ENCODE results near the gene MKRN1. TPM values are rescaled to one million over a fixed set of nuclear protein-coding genes. Genes with fewer than 3 reads are reported as not detected.
A peak's percentile ranks its signal among the peaks of the same experiment; 100 is the strongest.
"Not testable (repeated sequence)": the region's sequence is repeated elsewhere in the genome, so short reads cannot be mapped to it uniquely, and the experiment has no call there.

Gene MKRN1
- total RNA-seq, 2 experiments from 2014 or later, result 51.5 to 53.9 TPM

- ChIA-PET CTCF (interaction anchor here (1.8 kb wide), 1 partner anchor 22 kb away, joined by 3 read pairs; no protein-coding TSS in a partner anchor), POLR2A (interaction anchor here (1.3 kb wide), 1 partner anchor 45 kb away, joined by 4 read pairs; no protein-coding TSS in a partner anchor)
- ATAC-seq (no peak), DNase-seq (no peak)
- H3K36me3 Mint-ChIP-seq (ENCODE audit: low read depth), result peaks cover under 1% of the 10 kb centered on the region
- H3K27me3 Mint-ChIP-seq (ENCODE audit: low read depth), result no peaks in the 10 kb centered on the region
- H3K9me3 Mint-ChIP-seq (ENCODE audit: insufficient read depth), result no peaks in the 10 kb centered on the region
- peaks cover 12% of the 10 kb centered on the region for H3K4me1 Mint-ChIP-seq (ENCODE audit: low read depth)
- H3K4me3 Mint-ChIP-seq, result no peak overlapping the region
- H3K27ac Mint-ChIP-seq, result no peak overlapping the region
Observed at GRCh38 chr7:140421521-140421920, 57.8 kb downstream of the MKRN1 start.

GRCh38 chr7:140418653-140419052, 60.7 kb downstream of the MKRN1 start:
- no peaks in the 10 kb centered on the region for H3K27me3 Mint-ChIP-seq (ENCODE audit: low read depth)
- DNase-seq, result no peak
- CTCF ChIA-PET, result no interaction called here
- H3K9me3 Mint-ChIP-seq (ENCODE audit: insufficient read depth), result no peaks in the 10 kb centered on the region
- POLR2A ChIA-PET, result no interaction called here
- peaks cover 5% of the 10 kb centered on the region for H3K36me3 Mint-ChIP-seq (ENCODE audit: low read depth)
- H3K4me1 Mint-ChIP-seq (ENCODE audit: low read depth), result peaks cover 19% of the 10 kb centered on the region
- no peak overlapping the region for H3K4me3 Mint-ChIP-seq
- ATAC-seq, result no peak
- H3K27ac Mint-ChIP-seq, result no peak overlapping the region

GRCh38 chr7:140418156-140418472, 61.2 kb downstream of the MKRN1 start:
- not testable (repeated sequence) for H3K9me3 Mint-ChIP-seq (ENCODE audit: insufficient read depth); H3K4me3 Mint-ChIP-seq; H3K36me3 Mint-ChIP-seq (ENCODE audit: low read depth); DNase-seq; ATAC-seq; H3K27ac Mint-ChIP-seq; H3K27me3 Mint-ChIP-seq (ENCODE audit: low read depth)
- CTCF ChIA-PET, result interaction anchor here (1.3 kb wide), 1 partner anchor 27 kb away, joined by 7 read pairs; no protein-coding TSS in a partner anchor
- peaks cover 19% of the 10 kb centered on the region for H3K4me1 Mint-ChIP-seq (ENCODE audit: low read depth)
- POLR2A ChIA-PET, result interaction anchor here (0.7 to 1.6 kb wide), 2 partner anchors 14 to 1173 kb away, joined by 3 to 6 read pairs; partner anchors contain the start of gene RAB19

GRCh38 chr7:140417456-140418155, 61.7 kb downstream of the MKRN1 start:
- CTCF ChIA-PET, result interaction anchor here (0.9 to 1.4 kb wide), 4 partner anchors 21 to 42 kb away, joined by 3 to 7 read pairs (median 4); no protein-coding TSS in a partner anchor
- POLR2A ChIA-PET, result interaction anchor here (0.6 to 1.6 kb wide), 5 partner anchors 11 to 1173 kb away, joined by 3 to 7 read pairs (median 4); partner anchors contain the start of genes LUC7L2 and RAB19
- DNase-seq (peak; percentile 43), ATAC-seq (peak; percentile 73)
- Mint-ChIP-seq H3K36me3 (ENCODE audit: low read depth) (peaks cover 7% of the 10 kb centered on the region), H3K9me3 (ENCODE audit: insufficient read depth) (no peaks in the 10 kb centered on the region), H3K27ac (peak overlapping the region; percentile 75), H3K4me1 (ENCODE audit: low read depth) (peaks cover 19% of the 10 kb centered on the region), H3K27me3 (ENCODE audit: low read depth) (no peaks in the 10 kb centered on the region), H3K4me3 (no peak overlapping the region)

GRCh38 chr7:140416560-140416959, 62.7 kb downstream of the MKRN1 start:
- POLR2A ChIA-PET, result interaction anchor here (0.9 to 1.6 kb wide), 3 partner anchors 12 to 1057 kb away, joined by 3 to 7 read pairs (median 6); partner anchors contain the start of genes LUC7L2 and RAB19
- CTCF ChIA-PET, result interaction anchor here (0.9 to 1.4 kb wide), 3 partner anchors 19 to 27 kb away, joined by 3 read pairs; no protein-coding TSS in a partner anchor
- Mint-ChIP-seq H3K4me3 (no peak overlapping the region), H3K27ac (no peak overlapping the region), H3K27me3 (ENCODE audit: low read depth) (no peaks in the 10 kb centered on the region), H3K36me3 (ENCODE audit: low read depth) (peaks cover 10% of the 10 kb centered on the region), H3K9me3 (ENCODE audit: insufficient read depth) (no peaks in the 10 kb centered on the region), H3K4me1 (ENCODE audit: low read depth) (peaks cover 19% of the 10 kb centered on the region)
- DNase-seq, result no peak
- ATAC-seq, result no peak

- H3K4me3 Mint-ChIP-seq; DNase-seq; ATAC-seq; H3K36me3 Mint-ChIP-seq (ENCODE audit: low read depth); H3K27ac Mint-ChIP-seq; H3K9me3 Mint-ChIP-seq (ENCODE audit: insufficient read depth); POLR2A ChIA-PET; H3K27me3 Mint-ChIP-seq (ENCODE audit: low read depth): not testable (repeated sequence)
- CTCF ChIA-PET, result interaction anchor here (1.4 kb wide), 1 partner anchor 25 kb away, joined by 3 read pairs; no protein-coding TSS in a partner anchor
- peaks cover 19% of the 10 kb centered on the region for H3K4me1 Mint-ChIP-seq (ENCODE audit: low read depth)
Observed at GRCh38 chr7:140415816-140416215, 63.5 kb downstream of the MKRN1 start.

- no peaks in the 10 kb centered on the region for H3K9me3 Mint-ChIP-seq (ENCODE audit: insufficient read depth)
- POLR2A ChIA-PET, result no interaction called here
- peaks cover 19% of the 10 kb centered on the region for H3K4me1 Mint-ChIP-seq (ENCODE audit: low read depth)
- H3K36me3 Mint-ChIP-seq (ENCODE audit: low read depth), result peaks cover 10% of the 10 kb centered on the region
- no peaks in the 10 kb centered on the region for H3K27me3 Mint-ChIP-seq (ENCODE audit: low read depth)
- CTCF ChIA-PET, result no interaction called here
- H3K4me3 Mint-ChIP-seq, result no peak overlapping the region
- DNase-seq (no peak), ATAC-seq (no peak)
- H3K27ac Mint-ChIP-seq, result no peak overlapping the region
Observed at GRCh38 chr7:140415361-140415760, 63.9 kb downstream of the MKRN1 start.

GRCh38 chr7:140404565-140405065, 74.7 kb downstream of the MKRN1 start:
- POLR2A ChIA-PET, result interaction anchor here (1.1 to 2.3 kb wide), 4 partner anchors 13 to 74 kb away, joined by 3 to 14 read pairs (median 4); no protein-coding TSS in a partner anchor
- ATAC-seq, result no peak
- peak overlapping the region; percentile 88 for H3K4me3 Mint-ChIP-seq
- no peaks in the 10 kb centered on the region for H3K27me3 Mint-ChIP-seq (ENCODE audit: low read depth)
- no peaks in the 10 kb centered on the region for H3K9me3 Mint-ChIP-seq (ENCODE audit: insufficient read depth)
- CTCF ChIA-PET, result interaction anchor here (1.3 to 1.6 kb wide), 2 partner anchors 10 to 29 kb away, joined by 3 to 5 read pairs; no protein-coding TSS in a partner anchor
- H3K36me3 Mint-ChIP-seq (ENCODE audit: low read depth), result peaks cover 8% of the 10 kb centered on the region
- H3K4me1 Mint-ChIP-seq (ENCODE audit: low read depth), result peaks cover 30% of the 10 kb centered on the region
- DNase-seq, result no peak
- peak overlapping the region; percentile 94 for H3K27ac Mint-ChIP-seq

- no peaks in the 10 kb centered on the region for H3K9me3 Mint-ChIP-seq (ENCODE audit: insufficient read depth)
- H3K4me1 Mint-ChIP-seq (ENCODE audit: low read depth), result peaks cover 31% of the 10 kb centered on the region
- H3K4me3 Mint-ChIP-seq, result peak within 1 kb of the TSS; percentile 88
- peaks cover 8% of the 10 kb centered on the region for H3K36me3 Mint-ChIP-seq (ENCODE audit: low read depth)
- H3K27ac Mint-ChIP-seq, result peak within 1 kb of the TSS; percentile 94
- DNase-seq (peak; percentile 69), ATAC-seq (peak; percentile 89)
- CTCF ChIA-PET, result interaction anchor here (1.0 to 1.6 kb wide), 4 partner anchors 9 to 73 kb away, joined by 3 to 5 read pairs (median 4); no protein-coding TSS in a partner anchor
- POLR2A ChIA-PET, result interaction anchor here (0.6 to 2.3 kb wide), 6 partner anchors 9 to 74 kb away, joined by 3 to 14 read pairs (median 4); no protein-coding TSS in a partner anchor
- no peaks in the 10 kb centered on the region for H3K27me3 Mint-ChIP-seq (ENCODE audit: low read depth)
Observed at GRCh38 chr7:140403878-140404564, 75.3 kb downstream of the MKRN1 start, which contains the start of gene RAB19. RAB19 (plus strand) TSS chr7:140404058; CDS start chr7:140407647, 3,589 bp downstream.
